Measurements from ENCODE around the gene LRRC9.
A peak's percentile ranks its signal among the peaks of the same experiment; 100 is the strongest.
"Not testable (repeated sequence)": the region's sequence is repeated elsewhere in the genome, so short reads cannot be mapped to it uniquely, and the experiment has no call there.

LRRC9 gene

GRCh38 chr14:59959668-59960067 lies 39.7 kb downstream of the LRRC9 start:
- DNase-seq: no peak

GRCh38 chr14:59961518-59962062 lies 41.6 kb downstream of the LRRC9 start:
- DNase-seq: no peak

GRCh38 chr14:59964251-59965007 lies 44.5 kb downstream of the LRRC9 start:
- DNase-seq: no peak

- no peak for DNase-seq
These were observed 49.4 kb downstream of the LRRC9 start for GRCh38 chr14:59969319-59969718.

GRCh38 chr14:59981564-59981963 lies 61.6 kb downstream of the LRRC9 start:
- no peak for DNase-seq

GRCh38 chr14:59983048-59983447 lies 63.1 kb downstream of the LRRC9 start:
- DNase-seq: no peak

GRCh38 chr14:59986556-59987059 lies 66.7 kb downstream of the LRRC9 start:
- DNase-seq: no peak

- DNase-seq: no peak
These were observed 77.5 kb downstream of the LRRC9 start for GRCh38 chr14:59997449-59997848.

- DNase-seq: no peak
These were observed 78.0 kb downstream of the LRRC9 start for GRCh38 chr14:59997966-59998365.

GRCh38 chr14:59998564-59998963 lies 78.6 kb downstream of the LRRC9 start:
- DNase-seq: no peak

GRCh38 chr14:60002819-60003492 lies 83.0 kb downstream of the LRRC9 start:
- no peak for DNase-seq

- no peak for DNase-seq
These were observed 84.0 kb downstream of the LRRC9 start for GRCh38 chr14:60003991-60004390.

- DNase-seq: no peak
These were observed 88.1 kb downstream of the LRRC9 start for GRCh38 chr14:60008042-60008441.

GRCh38 chr14:60010263-60010662 lies 90.3 kb downstream of the LRRC9 start:
- DNase-seq: not testable (repeated sequence)

GRCh38 chr14:60014402-60014801 lies 94.5 kb downstream of the LRRC9 start:
- DNase-seq: no peak

GRCh38 chr14:60021619-60022018 lies 101.7 kb downstream of the LRRC9 start:
- no peak for DNase-seq

GRCh38 chr14:60025571-60025970 lies 105.6 kb downstream of the LRRC9 start:
- no peak for DNase-seq

- no peak for DNase-seq
These were observed 115.2 kb downstream of the LRRC9 start for GRCh38 chr14:60035177-60035576.

GRCh38 chr14:60047976-60048375 lies 128.0 kb downstream of the LRRC9 start:
- not testable (repeated sequence) for DNase-seq

- DNase-seq: peak; percentile 15
These were observed 131.8 kb downstream of the LRRC9 start for GRCh38 chr14:60051721-60052221.

- DNase-seq: no peak
These were observed 138.1 kb downstream of the LRRC9 start for GRCh38 chr14:60058087-60058486.

- no peak for DNase-seq
These were observed 141.4 kb downstream of the LRRC9 start for GRCh38 chr14:60061371-60061770.

GRCh38 chr14:60064491-60065072 lies 144.6 kb downstream of the LRRC9 start:
- peak; percentile 62 for DNase-seq
